CD4-positive, alpha-beta memory T cell (primary cell): ENCODE results near the gene GPC5. TPM values are rescaled to one million over a fixed set of nuclear protein-coding genes. Genes with fewer than 3 reads are reported as not detected.

Source experiments
- CTCF ChIA-PET: fragments of 350-600 bp; sonication (Branson Sonifier 250); formaldehyde crosslinking; loops from one replicate; lab custom pipeline; 2021; ENCODE audit warnings: inconsistent platforms; ENCODE audit not compliant: partially characterized antibody; lab: Charles Lee
- POLR2A ChIA-PET: fragments of 350-600 bp; sonication (Branson Sonifier 250); formaldehyde crosslinking; loops from one replicate; lab custom pipeline; 2021; ENCODE audit not compliant: partially characterized antibody; lab: Charles Lee
- DNase-seq, 5 donors: peaks; one replicate each; pipeline versions ENCODE4 v3.0.0 to v3.0.0-alpha.2; 2020 to 2022; ENCODE audit warnings: mixed read lengths in 1 of 5
- H3K27ac ChIP-seq: one replicate; pipeline ENCODE4 v1.7.0; 2013; ENCODE audit warnings: low read depth, low read length
- H3K27me3 ChIP-seq: 2 replicates; pipeline ENCODE4 v1.7.0; 2013; ENCODE audit warnings: mild to moderate bottlenecking, low read length, moderate library complexity; ENCODE audit not compliant: insufficient read depth
- H3K36me3 ChIP-seq: 2 replicates; pipeline ENCODE4 v1.7.0; 2013; ENCODE audit warnings: mild to moderate bottlenecking, low read length, moderate library complexity; ENCODE audit not compliant: insufficient read depth
- H3K4me1 ChIP-seq: 2 replicates; pipeline ENCODE4 v1.7.0; 2013; ENCODE audit warnings: mild to moderate bottlenecking, low read length, moderate library complexity; ENCODE audit not compliant: insufficient read depth
- H3K4me3 ChIP-seq, 2 donors: one replicate each; pipeline ENCODE4 v1.7.0; 2013; ENCODE audit warnings: low read length in 2 of 2, mild to moderate bottlenecking in 1 of 2
- H3K9me3 ChIP-seq, 2 donors: one replicate each; pipeline ENCODE4 v1.7.0; 2013; ENCODE audit warnings: low read length in 2 of 2, control low read depth in 1 of 2; ENCODE audit not compliant: control insufficient read depth in 1 of 2
- H3K27ac Mint-ChIP-seq, 7 donors: one replicate each; pipeline ENCODE4 v1.8.0; 2020 to 2021; ENCODE audit warnings: mixed read lengths in 7 of 7, mild to moderate bottlenecking in 6 of 7, inconsistent platforms in 3 of 7, moderate library complexity in 3 of 7
- H3K27me3 Mint-ChIP-seq, 2 donors: one replicate each; pipeline ENCODE4 v1.8.0; 2020 to 2021; ENCODE audit warnings: mixed read lengths in 2 of 2
- H3K36me3 Mint-ChIP-seq, 2 donors: one replicate each; pipeline ENCODE4 v1.8.0; 2020 to 2021; ENCODE audit warnings: mixed read lengths in 2 of 2, inconsistent platforms in 1 of 2, mild to moderate bottlenecking in 1 of 2
- H3K4me1 Mint-ChIP-seq, 4 donors: one replicate each; pipeline ENCODE4 v1.8.0; 2020 to 2021; ENCODE audit warnings: mixed read lengths in 4 of 4, mild to moderate bottlenecking in 1 of 4
- H3K4me3 Mint-ChIP-seq, 8 donors: one replicate each; pipeline ENCODE4 v1.8.0; 2020 to 2021; ENCODE audit warnings: mixed read lengths in 8 of 8, mild to moderate bottlenecking in 7 of 8, moderate library complexity in 6 of 8, inconsistent platforms in 3 of 8
- H3K9me3 Mint-ChIP-seq, 8 donors: one replicate each; pipeline ENCODE4 v1.8.0; 2020 to 2021; ENCODE audit warnings: mixed read lengths in 8 of 8, mild to moderate bottlenecking in 5 of 8, inconsistent platforms in 3 of 8, moderate library complexity in 1 of 8
- intact Hi-C: fragments of 100-400 bp; cut with micrococcal nuclease; formaldehyde crosslinking; loops from one replicate; pipeline ENCODE4 v1.15.1; 2023
- polyA plus RNA-seq, 2 donors: library from polyadenylated mRNA; unstranded; fragments of 300-500 nt; fragmentation: Illumina TruSeq; gene quantifications; one replicate each; pipeline ENCODE4 v1.2.3, GENCODE V29; 2021
- total RNA-seq, 2 experiments: library from RNA; stranded (reverse); gene quantifications; one replicate each; pipeline ENCODE4 v1.2.3, GENCODE V29; 2021

Gene GPC5
- total and polyA plus RNA-seq, 4 experiments from 2014 or later = 0.14 TPM; not detected in 3

- POLR2A ChIA-PET = no interaction called here
- H3K27me3 Mint-ChIP-seq = no peaks in the 10 kb centered on the region
These were observed 506.2 kb downstream of the GPC5 start for GRCh38 chr13:91904597-91904996.

DNA sequence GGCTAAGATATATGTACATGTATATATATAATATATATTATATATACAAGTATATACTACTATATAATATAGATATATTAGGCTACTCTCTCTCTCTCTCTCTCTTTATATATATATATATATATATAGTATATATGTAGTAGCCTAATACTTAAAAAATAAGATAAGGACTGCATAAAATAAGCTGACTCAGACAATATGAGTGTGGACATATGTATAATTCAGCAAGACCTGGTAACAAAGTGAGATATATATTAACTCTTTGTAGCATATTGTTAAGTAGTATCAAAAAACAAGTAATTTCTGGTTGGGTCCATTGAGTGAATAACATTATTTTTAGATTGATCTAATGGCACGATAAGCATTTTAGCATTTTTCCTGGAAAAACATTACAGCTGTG, 509.0 kb downstream of the GPC5 start:
- Mint-ChIP-seq H3K9me3 (peaks cover 0 to 7% (median 4%) of the 10 kb centered on the region in 8 donors), H3K36me3 (no peaks in the 10 kb centered on the region), H3K27me3 (no peaks in the 10 kb centered on the region), H3K27ac (no peak overlapping the region), H3K4me3 (no peak overlapping the region), H3K4me1 (no peaks in the 10 kb centered on the region)
- Histone ChIP-seq H3K27ac (no peak overlapping the region), H3K4me1 (no peaks in the 10 kb centered on the region), H3K27me3 (no peaks in the 10 kb centered on the region), H3K36me3 (no peaks in the 10 kb centered on the region), H3K9me3 (no peaks in the 10 kb centered on the region), H3K4me3 (no peak overlapping the region)
- POLR2A ChIA-PET = no interaction called here
- intact Hi-C loops = no loop called here
- DNase-seq = no peak
- CTCF ChIA-PET = no interaction called here

More at GRCh38 chr13:91904597-91904996, 506.2 kb downstream of the GPC5 start:
- no peak overlapping the region for H3K4me3 Mint-ChIP-seq
- intact Hi-C loops = no loop called here
- Histone ChIP-seq H3K27me3 (no peaks in the 10 kb centered on the region), H3K4me3 (no peak overlapping the region), H3K4me1 (no peaks in the 10 kb centered on the region), H3K36me3 (no peaks in the 10 kb centered on the region), H3K9me3 (peaks cover 0 to 1% of the 10 kb centered on the region in 2 donors), H3K27ac (no peak overlapping the region)
- no peak for DNase-seq
- H3K9me3 Mint-ChIP-seq = peaks cover 0 to 7% (median 2%) of the 10 kb centered on the region in 8 donors
- CTCF ChIA-PET = no interaction called here
- no peak overlapping the region for H3K27ac Mint-ChIP-seq
- H3K36me3 Mint-ChIP-seq = no peaks in the 10 kb centered on the region
- H3K4me1 Mint-ChIP-seq = no peaks in the 10 kb centered on the region

- Mint-ChIP-seq H3K27me3 (no peaks in the 10 kb centered on the region), H3K9me3 (peaks cover 0 to 5% (median 2%) of the 10 kb centered on the region in 8 donors), H3K4me3 (no peak overlapping the region), H3K4me1 (no peaks in the 10 kb centered on the region), H3K36me3 (no peaks in the 10 kb centered on the region), H3K27ac (no peak overlapping the region)
- POLR2A ChIA-PET = no interaction called here
- H3K9me3 ChIP-seq = no peaks in the 10 kb centered on the region
- CTCF ChIA-PET = no interaction called here
- intact Hi-C loops = no loop called here
- no peak for DNase-seq
- no peaks in the 10 kb centered on the region for H3K27me3 ChIP-seq
- no peaks in the 10 kb centered on the region for H3K36me3 ChIP-seq
- H3K4me3 ChIP-seq = no peak overlapping the region
- H3K27ac ChIP-seq = no peak overlapping the region
- no peaks in the 10 kb centered on the region for H3K4me1 ChIP-seq
These were observed 511.2 kb downstream of the GPC5 start for GRCh38 chr13:91909617-91910016.

DNA sequence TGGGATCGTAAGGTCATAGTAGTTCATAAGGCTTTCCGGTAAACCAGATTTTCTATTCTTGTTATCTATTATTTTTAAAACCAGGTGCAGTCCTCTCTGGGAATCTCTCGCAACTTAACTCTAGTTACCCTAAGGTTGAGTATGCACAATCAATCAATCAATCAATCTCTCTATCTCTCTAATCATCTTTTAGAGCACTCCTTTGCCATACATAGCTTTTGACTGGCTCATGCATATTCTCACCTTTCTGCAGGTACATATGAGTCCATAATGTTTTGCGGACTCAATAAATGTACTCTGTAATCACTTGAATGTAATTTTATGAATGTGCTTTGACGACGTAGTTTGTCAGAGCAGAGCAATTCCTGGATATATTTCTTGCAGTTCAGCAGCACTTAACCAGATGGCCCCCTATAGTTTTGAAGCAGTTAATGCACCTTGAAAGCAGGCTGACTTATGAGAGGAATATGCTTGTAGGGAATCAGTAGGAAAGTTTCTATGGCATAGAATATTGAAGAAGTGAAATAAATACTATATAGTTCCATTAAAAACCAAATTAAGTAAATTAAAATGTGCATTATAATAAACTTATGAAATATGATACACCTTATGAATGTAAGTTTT, 524.7 kb downstream of the GPC5 start:
- intact Hi-C loops = no loop called here
- peaks cover 0 to 13% (median 4%) of the 10 kb centered on the region in 8 donors for H3K9me3 Mint-ChIP-seq
- ChIA-PET POLR2A (no interaction called here), CTCF (no interaction called here)
- H3K36me3 Mint-ChIP-seq = no peaks in the 10 kb centered on the region
- no peak overlapping the region for H3K27ac Mint-ChIP-seq
- no peaks in the 10 kb centered on the region for H3K27me3 ChIP-seq
- no peak overlapping the region for H3K4me3 ChIP-seq
- no peaks in the 10 kb centered on the region for H3K4me1 ChIP-seq
- no peaks in the 10 kb centered on the region for H3K27me3 Mint-ChIP-seq
- no peaks in the 10 kb centered on the region for H3K36me3 ChIP-seq
- no peak overlapping the region for H3K4me3 Mint-ChIP-seq
- no peak for DNase-seq
- H3K9me3 ChIP-seq = no peaks in the 10 kb centered on the region
- no peaks in the 10 kb centered on the region for H3K4me1 Mint-ChIP-seq
- H3K27ac ChIP-seq = no peak overlapping the region

GRCh38 chr13:91930687-91931086, 532.3 kb downstream of the GPC5 start:
- H3K27me3 Mint-ChIP-seq = no peaks in the 10 kb centered on the region
- no peak overlapping the region for H3K27ac ChIP-seq
- no peaks in the 10 kb centered on the region for H3K36me3 Mint-ChIP-seq
- no peaks in the 10 kb centered on the region for H3K36me3 ChIP-seq
- H3K9me3 ChIP-seq = peaks cover 0 to 3% of the 10 kb centered on the region in 2 donors
- H3K4me1 ChIP-seq = no peaks in the 10 kb centered on the region
- no peak overlapping the region for H3K27ac Mint-ChIP-seq
- no peaks in the 10 kb centered on the region for H3K4me1 Mint-ChIP-seq
- CTCF ChIA-PET = no interaction called here
- H3K27me3 ChIP-seq = no peaks in the 10 kb centered on the region
- H3K4me3 Mint-ChIP-seq = no peak overlapping the region
- H3K9me3 Mint-ChIP-seq = peaks cover 0 to 9% (median 4%) of the 10 kb centered on the region in 8 donors
- H3K4me3 ChIP-seq = no peak overlapping the region
- no peak for DNase-seq
- POLR2A ChIA-PET = no interaction called here
- intact Hi-C loops = no loop called here

DNA sequence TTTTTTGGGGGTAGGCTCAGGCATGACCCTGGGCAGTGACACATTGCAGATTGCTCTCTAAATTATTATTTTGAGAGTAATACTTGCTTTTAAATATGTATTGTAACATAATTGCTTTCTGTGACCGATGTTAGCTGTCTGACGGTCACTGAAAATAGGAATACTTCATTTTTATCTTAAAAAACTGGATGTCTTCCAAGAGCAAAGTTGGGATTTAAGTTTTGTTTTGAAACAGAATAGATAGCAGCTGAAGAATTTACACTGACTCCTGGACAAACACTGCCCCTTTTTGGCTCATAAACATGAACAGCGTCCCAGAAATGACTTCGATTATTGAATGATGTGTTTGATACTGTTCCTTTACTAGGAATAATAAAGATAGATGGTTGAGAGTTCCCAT, 535.9 kb downstream of the GPC5 start:
- Histone ChIP-seq H3K4me1 (no peaks in the 10 kb centered on the region), H3K27me3 (no peaks in the 10 kb centered on the region), H3K4me3 (no peak overlapping the region), H3K36me3 (no peaks in the 10 kb centered on the region), H3K9me3 (peaks cover 0 to 3% of the 10 kb centered on the region in 2 donors), H3K27ac (no peak overlapping the region)
- no peaks in the 10 kb centered on the region for H3K36me3 Mint-ChIP-seq
- POLR2A ChIA-PET = no interaction called here
- intact Hi-C loops = no loop called here
- H3K27me3 Mint-ChIP-seq = no peaks in the 10 kb centered on the region
- H3K4me1 Mint-ChIP-seq = no peaks in the 10 kb centered on the region
- no peak overlapping the region for H3K4me3 Mint-ChIP-seq
- H3K27ac Mint-ChIP-seq = no peak overlapping the region
- no peak for DNase-seq
- CTCF ChIA-PET = no interaction called here
- H3K9me3 Mint-ChIP-seq = peaks cover 0 to 12% (median 4%) of the 10 kb centered on the region in 8 donors

DNA sequence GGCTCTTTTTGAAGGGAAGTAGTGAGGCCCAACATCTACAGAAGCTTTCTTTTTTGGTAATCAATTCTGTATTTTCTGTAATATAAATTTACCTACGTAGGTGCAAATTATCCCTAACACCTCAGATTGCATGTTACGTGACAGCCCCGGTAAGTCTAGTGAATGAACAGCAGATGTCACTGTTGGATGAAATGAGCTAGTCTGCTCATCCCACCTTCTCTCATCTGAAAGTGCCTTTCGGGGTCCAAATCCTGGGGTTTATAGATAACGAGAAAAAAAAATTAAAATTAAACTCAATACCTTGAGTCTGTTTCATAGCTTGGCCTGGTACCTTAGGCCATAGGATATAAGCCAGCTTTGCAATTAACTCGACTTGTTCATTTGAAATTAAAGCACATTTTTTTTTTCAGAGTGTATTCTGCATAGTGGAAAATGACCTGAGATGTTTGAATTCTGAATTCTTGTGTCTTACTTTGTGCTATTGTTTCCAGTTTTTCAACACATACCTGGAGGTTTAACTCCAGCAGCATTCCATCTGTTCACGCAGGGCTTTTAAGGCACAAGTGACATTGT, 548.2 kb downstream of the GPC5 start:
- no peak for DNase-seq
- Histone ChIP-seq H3K4me3 (no peak overlapping the region), H3K9me3 (no peaks in the 10 kb centered on the region), H3K36me3 (no peaks in the 10 kb centered on the region), H3K27ac (no peak overlapping the region), H3K4me1 (no peaks in the 10 kb centered on the region), H3K27me3 (no peaks in the 10 kb centered on the region)
- no peaks in the 10 kb centered on the region for H3K4me1 Mint-ChIP-seq
- H3K27me3 Mint-ChIP-seq = no peaks in the 10 kb centered on the region
- POLR2A ChIA-PET = no interaction called here
- intact Hi-C loops = no loop called here
- CTCF ChIA-PET = no interaction called here
- peaks cover 0 to 3% (median 0%) of the 10 kb centered on the region in 8 donors for H3K9me3 Mint-ChIP-seq
- H3K27ac Mint-ChIP-seq = no peak overlapping the region
- no peaks in the 10 kb centered on the region for H3K36me3 Mint-ChIP-seq
- H3K4me3 Mint-ChIP-seq = no peak overlapping the region
